GM19467 (cell line): ENCODE measurements around the gene RIPOR2.

Source experiments
- ATAC-seq: cut with Tn5 transposase; IDR thresholded peaks from one replicate; pipeline ENCODE4 v1.9.1; 2021; ENCODE audit warnings: mild to moderate bottlenecking, moderate library complexity; ENCODE audit not compliant: unreplicated experiment

Gene RIPOR2

DNA sequence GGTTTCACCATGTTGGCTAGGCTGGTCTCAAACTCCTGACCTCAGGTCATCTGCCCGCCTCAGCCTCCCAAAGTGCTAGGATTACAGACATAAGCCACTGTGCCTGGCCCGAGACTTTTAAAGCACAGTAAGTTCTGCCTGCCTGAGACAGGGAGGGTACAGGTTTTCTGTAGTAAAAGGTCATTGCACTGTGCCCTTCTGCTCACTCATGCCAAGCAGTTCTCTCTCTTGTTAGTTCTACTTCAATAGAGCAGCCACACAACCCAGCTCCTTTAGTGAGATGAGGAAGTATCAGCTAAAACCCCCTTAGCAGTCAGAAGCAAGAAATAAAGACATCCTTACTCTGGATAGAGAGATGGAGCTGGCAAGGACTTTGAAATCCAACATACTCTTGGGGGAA is 84.7 kb downstream of the RIPOR2 start:
- no peak for ATAC-seq

DNA sequence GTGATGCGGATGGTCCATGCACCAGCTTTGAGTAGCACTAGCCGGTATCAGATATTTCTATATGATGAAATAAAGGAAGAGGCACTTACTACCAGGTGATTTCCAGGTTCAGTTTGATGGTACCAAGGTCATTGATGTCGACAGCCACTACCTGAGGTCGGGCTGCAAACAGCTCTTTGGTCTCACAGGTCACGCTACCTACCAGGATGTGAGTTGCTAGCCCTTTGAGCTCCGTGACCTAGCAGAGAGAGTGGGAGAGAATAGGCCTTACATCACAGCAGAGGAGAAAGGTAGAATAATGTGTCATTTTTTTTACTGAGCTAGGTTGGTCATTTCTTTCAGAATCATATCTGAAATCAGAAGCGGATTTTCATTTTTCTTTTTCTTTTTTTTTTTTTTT is 86.0 kb downstream of the RIPOR2 start:
- no peak for ATAC-seq

DNA sequence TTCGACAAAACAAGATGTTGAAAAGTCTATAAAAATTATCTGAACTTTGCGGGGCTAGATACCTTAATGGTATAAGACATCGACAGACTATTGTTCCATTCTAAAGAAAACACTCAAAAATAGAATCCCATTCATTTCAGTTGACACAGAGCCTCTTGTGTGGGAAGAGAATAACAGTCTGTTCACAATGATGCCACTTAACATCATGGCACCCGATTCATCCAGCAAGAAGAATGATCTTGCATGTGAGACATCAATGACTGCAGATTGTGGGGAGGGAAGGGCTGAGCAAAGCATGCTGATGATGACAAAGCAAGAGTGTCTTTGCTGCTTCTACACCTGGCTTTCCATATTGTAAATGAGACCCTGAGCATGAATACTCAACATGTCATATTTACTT is 87.3 kb downstream of the RIPOR2 start:
- no peak for ATAC-seq

DNA sequence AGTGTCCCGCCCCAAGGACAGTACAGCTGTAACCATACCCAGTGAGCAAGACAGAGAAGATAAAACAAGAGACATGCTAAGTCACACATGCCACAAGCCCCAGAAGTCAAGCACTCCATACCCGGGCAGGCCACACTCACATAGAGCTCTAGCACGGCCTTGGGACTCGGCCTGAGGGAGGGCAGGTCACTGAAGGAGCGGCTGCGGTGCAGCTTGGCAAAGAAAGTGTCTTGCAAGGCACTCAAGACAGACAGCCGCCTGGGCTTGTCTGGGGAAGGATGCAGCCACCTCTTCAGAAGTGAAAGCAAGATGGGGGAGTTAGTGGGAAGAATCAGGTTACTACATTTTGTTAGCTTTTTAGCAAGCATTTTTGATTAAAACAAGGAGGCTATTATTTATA is 88.4 kb downstream of the RIPOR2 start:
- no peak for ATAC-seq

DNA sequence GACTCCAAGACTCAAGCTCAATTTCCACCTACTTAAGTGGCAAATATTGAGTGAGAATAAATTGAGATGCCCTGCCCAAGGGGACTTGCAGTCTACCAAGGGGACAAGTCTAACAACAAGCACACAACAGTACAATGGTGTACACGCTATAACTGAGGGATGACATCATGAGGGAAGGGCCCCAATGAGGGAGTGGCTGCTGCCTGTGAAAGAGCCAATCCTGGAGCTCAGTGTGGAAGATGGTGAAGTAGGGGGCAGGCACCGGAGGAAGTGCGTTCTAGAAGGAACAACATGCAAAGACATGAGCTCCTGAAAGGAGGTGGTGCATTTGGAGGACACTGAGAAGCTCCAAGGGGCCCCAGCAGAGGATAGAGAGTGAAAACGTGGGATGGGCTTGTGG is 90.2 kb downstream of the RIPOR2 start:
- ATAC-seq: no peak

DNA sequence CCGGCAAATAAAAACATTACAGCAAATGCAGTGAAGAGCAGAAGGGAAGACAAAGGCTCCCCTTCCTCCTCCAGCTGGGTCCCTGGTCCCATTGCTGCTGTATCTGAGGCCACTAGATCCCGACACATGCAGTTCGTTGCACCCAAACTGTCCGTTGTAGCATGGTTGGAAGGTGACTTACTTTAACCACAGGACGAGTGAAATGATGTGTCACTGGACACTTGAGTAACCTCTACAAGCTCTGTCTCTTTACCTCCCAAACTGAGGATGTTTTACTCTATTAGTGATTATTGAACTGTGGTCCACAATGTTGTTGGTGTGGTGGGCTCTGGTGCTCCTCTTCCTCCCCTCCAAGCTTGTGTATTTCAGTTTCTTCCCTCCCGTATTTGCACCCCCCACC is 90.9 kb downstream of the RIPOR2 start:
- no peak for ATAC-seq

DNA sequence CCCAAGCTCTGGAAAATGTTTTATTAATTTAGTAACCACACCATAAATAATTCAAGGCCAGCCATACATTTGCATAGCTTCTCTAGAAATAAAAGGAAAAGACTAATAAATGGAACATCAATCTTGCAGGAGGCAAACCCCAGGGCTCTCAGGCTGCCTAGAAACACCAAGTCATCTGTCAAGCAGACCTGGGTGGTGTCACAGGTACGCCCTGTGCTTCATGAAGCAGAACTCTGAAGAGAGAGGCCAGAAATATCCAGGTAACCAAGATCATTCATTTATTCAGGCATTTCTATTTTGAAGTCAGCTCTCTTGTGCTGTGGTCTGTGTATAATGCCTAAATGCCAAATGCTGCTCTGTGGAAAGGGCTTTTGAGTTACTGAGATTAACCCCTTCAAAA is 91.7 kb downstream of the RIPOR2 start:
- ATAC-seq: no peak

DNA sequence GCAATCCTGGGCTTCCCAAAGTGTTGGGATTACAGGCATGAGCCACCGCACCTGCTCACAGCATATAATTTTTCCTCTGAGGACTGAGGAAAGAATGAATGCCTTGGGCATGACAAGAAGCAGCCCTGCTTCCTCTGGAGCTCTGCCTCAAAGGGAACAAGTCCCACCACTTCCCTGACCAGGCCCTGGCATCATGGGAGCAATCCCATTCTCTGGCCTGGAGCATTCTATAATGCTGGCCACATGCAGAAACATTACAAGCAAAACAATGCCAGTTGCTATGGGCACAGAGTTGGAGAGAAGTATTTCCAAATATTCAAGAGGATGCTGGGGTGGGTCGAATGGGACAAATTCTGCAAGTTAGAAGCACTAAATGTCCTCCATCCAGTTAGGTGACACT is 95.6 kb downstream of the RIPOR2 start:
- no peak for ATAC-seq

DNA sequence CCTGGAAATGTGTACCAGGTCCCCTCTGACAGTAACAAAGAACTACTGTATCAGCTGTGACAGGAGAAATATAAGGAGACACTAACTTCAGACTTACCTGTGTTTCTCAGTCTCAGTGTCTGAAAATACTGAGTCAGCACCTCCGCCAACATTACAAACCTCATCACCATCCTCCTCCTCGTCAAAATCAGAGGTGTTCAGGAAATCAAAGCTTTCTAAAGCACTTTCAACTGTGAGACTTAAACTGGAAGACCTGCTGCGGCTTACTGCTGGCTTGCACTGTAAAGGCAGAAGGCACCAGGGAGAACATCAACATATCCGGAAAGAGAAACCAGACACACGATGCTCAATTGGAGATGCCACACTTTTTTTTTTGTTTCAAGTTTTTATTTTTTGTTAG is 96.8 kb downstream of the RIPOR2 start:
- ATAC-seq: no peak

DNA sequence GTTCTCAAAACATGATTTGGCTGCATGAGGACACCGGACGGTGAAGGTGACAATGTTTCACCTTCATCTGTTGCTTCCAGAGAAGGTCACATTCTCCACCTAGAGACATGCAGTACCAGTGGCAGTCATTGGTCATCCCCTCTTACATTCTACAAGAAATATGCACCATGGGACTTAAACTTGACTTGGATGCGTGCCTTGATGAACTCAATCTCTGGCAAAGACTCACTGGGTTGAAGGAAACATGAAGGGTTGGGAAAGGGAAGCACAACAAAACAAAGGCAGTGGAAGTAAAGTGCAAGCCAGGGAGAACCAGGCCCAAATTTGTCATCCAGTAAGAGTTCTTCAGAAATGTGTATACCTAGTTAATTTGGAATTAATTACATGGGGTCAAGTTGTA is 97.7 kb downstream of the RIPOR2 start:
- ATAC-seq: no peak

DNA sequence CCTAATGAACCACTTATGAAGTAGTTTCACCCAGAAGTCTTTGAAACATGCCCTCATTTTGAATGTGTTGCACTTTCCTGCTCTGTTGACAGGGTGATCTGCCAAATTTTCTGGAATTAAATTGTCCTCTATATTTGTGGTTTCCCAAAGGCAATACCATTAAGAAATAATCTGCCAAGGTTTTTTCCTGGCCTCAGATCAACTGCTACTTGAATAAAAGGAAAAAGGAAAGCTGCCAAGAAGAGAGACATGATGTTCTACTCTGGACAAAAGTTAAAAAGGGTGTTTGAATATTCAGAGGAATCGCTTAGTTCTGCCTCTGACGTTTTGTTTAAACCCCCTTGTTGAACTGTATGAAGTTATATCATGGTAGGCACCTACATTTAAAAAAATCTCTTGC is 99.7 kb downstream of the RIPOR2 start:
- no peak for ATAC-seq

DNA sequence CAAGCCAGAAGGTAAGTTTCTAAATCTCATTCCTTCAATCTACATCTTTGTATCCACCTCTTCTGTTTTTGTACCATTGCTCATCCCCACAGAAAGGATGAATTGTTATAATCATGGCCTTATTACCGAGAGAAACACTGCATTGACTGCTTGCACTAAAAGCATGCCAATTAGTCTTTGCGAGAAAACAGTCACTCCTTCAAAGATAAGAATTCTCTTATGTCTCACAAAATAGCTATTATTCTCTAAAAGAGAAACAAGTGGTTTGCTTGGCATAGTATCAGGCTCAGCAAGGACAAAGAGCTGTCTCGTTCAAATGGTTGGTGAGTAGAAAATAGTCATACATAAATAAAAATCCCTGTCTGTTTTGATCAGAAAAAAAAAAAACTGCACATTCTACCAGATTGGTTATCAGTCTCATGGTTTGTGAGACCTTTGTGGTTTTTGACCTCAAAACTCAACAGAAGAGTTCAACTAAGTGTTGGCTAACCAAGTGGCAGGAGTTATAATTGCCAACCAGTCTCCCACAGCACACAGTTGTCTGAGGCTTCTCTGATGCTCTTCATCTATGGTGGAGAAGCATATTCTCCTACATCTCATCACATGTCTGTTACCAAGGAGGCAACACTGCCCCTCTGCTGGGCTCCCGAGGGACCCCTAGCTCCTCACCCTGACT is 101.9 kb downstream of the RIPOR2 start:
- ATAC-seq: no peak

DNA sequence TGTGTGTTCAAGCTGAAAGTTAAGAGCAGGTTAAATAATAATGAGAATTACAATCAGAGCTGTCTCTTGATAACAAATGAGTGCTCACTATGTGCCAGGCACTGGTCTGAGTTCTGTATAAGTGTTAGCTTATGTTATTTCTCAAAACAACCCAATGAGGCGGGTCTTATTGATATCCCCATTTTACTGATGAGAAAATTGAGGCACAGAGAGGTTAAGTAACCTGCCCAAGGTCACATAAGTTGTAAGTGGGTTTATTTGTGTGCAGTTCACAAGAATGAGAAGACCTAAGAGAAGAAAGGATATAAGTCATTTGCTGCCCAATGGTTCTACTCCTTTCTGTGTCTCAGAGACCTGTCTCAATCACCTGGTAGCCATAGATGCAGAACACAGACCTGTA is 103.0 kb downstream of the RIPOR2 start:
- no peak for ATAC-seq

DNA sequence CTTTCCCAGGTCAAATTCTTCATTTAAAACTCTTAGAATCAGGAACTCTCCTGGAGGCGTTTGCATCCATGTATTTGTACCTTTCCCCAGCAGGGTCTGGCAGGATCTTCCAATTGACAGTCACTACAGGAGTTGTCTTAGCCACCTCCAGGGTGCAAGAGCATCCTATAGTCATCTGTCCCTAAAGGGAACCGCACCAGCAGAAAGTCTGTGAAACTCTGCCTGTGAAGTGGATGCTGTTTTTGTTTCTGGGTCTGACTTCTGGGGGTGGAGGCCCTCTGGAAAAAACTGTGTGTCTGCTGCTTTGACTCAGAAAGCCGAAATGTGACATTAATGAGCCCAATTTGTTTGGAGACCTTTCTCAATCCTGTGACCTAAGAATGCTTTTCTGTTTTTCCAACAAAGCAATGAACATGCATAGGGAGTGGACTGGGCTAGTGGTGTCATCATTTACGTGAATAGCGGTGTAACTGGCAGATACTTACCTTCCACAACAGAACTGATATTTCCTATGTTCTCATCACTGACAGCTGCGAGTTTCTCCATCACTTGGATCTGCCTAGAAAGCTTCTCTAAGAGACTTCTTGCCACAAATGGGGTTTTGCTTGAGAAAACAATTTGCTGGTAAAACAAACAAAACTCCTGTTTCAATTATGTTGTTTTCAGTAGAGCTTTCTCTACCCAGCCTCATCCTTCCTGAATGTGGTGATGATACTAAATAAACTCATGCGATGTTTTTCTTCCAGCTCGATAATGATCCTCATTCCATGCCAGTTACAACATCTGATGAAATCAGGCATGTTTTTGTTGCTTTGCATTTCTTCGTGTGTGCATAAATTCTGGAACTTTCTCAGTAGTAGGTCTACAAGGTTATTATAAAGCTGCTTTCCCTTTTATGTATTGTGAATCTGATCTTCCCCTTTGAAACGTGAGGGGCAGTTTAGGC is 103.7 kb downstream of the RIPOR2 start:
- ATAC-seq: no peak

DNA sequence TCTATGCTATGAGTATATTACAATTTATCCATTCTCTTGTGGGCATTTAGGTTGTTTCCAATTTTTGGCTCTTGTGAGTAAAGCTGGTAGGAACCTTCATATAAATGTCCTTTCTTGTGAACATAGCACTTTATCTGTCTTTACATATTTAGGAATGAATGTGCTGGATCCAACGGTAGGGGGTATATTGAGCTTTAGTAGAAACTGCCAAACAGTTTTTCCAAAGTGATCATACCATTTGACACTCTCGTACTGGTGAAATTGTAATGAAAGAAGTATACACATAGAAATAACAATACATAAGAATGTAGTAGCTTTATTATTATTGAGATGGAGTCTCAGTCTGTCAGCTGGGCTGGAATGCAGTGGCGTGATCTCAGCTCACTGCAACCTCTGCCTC is 106.1 kb downstream of the RIPOR2 start:
- no peak for ATAC-seq

DNA sequence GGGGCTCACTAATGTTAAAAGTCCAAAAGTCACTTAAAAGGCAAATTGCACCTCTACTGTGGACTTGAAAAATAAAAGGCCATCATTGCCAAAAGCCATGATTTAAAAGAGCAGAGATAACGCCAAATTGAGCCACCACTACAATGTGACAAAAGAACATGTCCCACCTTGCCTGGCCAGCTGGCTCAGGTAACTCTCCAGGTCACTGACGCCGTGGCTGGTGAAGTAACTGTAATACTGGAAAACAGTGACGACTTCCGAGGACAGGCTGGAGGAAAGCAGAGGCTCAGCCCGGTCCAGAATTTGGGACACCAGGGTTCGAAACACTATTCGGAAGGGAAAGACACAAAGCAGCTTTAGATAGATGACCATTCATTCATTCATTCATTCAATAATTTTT is 107.8 kb downstream of the RIPOR2 start:
- ATAC-seq: no peak

DNA sequence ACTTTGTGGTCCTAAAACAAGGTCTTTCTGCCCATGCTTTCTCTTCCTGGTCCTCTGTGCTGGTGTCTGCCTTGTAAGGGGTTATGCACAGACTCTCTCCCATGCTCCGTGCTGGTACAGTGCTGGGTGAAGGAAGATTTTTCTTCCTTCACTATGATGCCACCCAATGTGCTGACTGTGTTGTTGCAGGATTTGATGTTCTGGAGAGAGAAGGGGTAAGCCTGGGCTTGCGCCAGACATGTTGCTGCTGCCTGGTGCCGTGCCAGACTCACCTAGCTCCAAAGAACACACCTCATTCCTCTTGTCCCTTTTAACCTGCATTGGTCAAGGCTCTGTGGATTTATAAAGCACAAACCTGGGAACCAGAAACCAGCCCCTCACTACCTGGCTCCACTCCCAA is 108.6 kb downstream of the RIPOR2 start:
- no peak for ATAC-seq

DNA sequence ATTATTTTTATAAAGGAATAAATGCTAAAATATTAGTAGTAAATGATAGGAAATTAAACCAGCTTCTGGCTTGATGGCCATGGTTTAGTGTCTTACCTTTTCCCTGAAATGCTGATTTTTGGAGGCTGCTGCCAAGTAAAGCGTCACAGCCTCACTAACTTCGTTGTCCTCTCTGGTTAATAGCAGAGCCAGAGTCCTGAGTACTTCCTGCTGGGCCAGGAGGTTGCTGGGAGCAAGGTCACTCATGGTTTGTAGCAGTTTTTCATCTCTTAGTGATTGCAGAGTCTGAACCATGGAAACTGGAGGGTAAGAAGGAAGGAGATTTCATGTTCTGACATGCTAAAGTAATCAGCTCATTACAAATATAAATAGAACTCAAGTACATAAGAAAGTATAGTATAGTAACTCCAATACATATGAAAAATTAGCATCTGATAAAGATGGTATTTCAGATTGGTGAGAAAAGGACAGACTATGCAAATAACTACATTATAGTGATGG is 110.6 kb downstream of the RIPOR2 start:
- no peak for ATAC-seq

DNA sequence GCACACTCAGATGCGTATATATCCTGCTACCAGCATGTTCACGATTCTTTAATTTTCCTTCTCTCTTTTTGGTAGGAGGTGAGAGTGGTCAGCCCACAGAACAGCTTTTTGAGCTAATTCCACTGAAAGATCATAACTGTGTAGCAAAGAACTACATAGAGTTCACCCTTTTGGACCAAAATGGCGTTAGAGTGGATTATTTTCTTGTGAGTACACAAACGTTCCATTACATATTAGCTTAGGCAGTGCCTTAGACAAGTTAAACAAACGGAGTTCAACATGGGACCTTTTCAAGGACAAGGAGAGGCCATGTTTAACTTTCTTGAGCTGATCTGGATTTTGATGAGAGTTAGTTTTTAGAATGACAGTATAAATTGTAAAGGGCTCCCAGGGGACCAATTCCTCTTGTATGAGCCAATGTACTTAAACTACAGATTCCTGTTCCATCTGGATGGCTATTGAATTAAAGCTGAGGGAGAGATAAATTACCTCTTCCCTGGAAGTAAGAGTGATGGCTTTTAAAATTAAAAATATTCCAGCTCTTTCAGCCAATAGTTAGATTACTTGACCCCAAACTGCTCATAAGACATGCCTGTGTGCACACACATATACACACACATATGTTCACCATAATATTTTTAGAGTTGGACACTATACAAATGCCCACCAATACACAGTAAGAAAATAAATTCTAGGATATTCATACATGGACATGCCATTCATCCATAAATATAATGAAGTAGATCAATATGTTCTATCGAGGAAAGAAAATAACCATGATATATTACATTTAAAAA is 111.4 kb downstream of the RIPOR2 start:
- no peak for ATAC-seq

DNA sequence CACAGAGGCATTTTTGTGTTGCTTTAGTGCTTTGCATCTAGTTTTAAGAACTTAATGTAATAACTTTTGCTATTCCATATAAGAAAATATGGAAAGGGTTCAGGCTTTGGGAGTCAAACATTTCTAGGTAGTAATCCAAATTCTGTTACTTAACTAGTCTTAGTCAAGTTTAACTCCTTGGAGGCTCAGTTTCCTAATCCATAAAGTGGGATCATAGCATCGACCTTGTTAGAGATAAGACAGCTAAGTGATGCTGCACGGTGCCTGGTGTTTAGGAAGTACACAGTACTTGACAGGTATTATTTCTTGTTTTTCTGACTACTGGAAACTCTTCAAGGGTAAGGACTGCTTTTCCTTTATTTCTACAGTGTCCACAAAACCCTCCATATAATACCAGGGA is 112.6 kb downstream of the RIPOR2 start:
- ATAC-seq: no peak

DNA sequence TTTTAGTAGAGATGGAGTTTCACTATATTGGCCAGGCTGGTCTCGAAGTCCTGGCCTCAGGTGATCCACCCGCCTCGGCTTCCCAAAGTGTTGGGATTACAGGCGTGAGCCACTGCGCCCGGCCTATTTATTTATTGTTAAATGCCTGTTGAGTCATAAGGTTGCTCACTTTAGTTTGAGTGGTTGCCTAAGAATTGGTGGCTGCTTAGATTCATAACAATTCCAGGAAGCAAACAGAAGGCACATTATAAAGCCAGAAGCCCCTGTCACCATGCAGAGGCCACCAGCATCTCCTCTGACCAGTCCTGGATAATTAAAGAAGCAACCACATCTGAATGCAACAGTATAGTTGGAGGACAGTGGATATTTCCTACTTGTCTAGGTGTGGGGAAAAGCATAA is 113.1 kb downstream of the RIPOR2 start:
- ATAC-seq: no peak
